ENCODE measurements around the gene SSR1. TPM values are rescaled to one million over a fixed set of nuclear protein-coding genes. Genes with fewer than 3 reads are reported as not detected.

SSR1 gene
- total and polyA plus RNA-seq, 4 donors = 43.6 to 115 (median 79.9) TPM

GRCh38 chr6:7314414-7314813, 1.4 kb upstream of the SSR1 start:
- 98% methylated on average over 7 of the region's 7 CpGs for WGBS
- no peak for DNase-seq (ENCODE audit: low spot score)
- Histone ChIP-seq H3K9ac (ENCODE audit: low read depth in 1 of 2, low read length in 2 of 2) (no peak overlapping the region), H3K27me3 (ENCODE audit: control insufficient read depth in 4 of 4, insufficient read depth in 4 of 4, low read length in 3 of 4) (no peaks in the 10 kb centered on the region), H3K4me1 (ENCODE audit: control insufficient read depth in 4 of 4, insufficient read depth in 4 of 4, low read length in 3 of 4) (peaks cover 5 to 16% (median 8%) of the 10 kb centered on the region in 4 donors), H3K4me3 (ENCODE audit: low read depth in 1 of 3, low read length in 3 of 3) (no peak overlapping the region), H3K36me3 (ENCODE audit: control insufficient read depth in 4 of 4, insufficient read depth in 3 of 4, low read depth in 1 of 4, low read length in 3 of 4) (peaks cover 0 to 6% (median 2%) of the 10 kb centered on the region in 4 donors), H3K9me3 (ENCODE audit: control insufficient read depth in 4 of 4, low read length in 3 of 4) (no peaks in the 10 kb centered on the region), H3K27ac (ENCODE audit: low read depth in 1 of 2, low read length in 2 of 2) (no peak overlapping the region)
- TF ChIP-seq ATF3 (IDR thresholded peaks at IDR 0.05) = no peak
- no peak for TF ChIP-seq FOXA2 (IDR thresholded peaks at IDR 0.05)
- TF ChIP-seq NR2F2 (IDR thresholded peaks at IDR 0.05) = no peak
- no peak for TF ChIP-seq REST (IDR thresholded peaks at IDR 0.05)
- no peak for TF ChIP-seq GABPA (IDR thresholded peaks at IDR 0.05 in 1 of 2, conservative IDR thresholded peaks at IDR 0.05 in 1 of 2)
- TF ChIP-seq SP1 (IDR thresholded peaks at IDR 0.05) = no peak

- peak overlapping the region; percentile 95 to 98 for H3K27ac ChIP-seq (ENCODE audit: low read depth in 1 of 2, low read length in 2 of 2)
- H3K4me1 ChIP-seq (ENCODE audit: control insufficient read depth in 4 of 4, insufficient read depth in 4 of 4, low read length in 3 of 4) = peaks cover 5 to 16% (median 11%) of the 10 kb centered on the region in 4 donors
- peaks cover 5 to 14% (median 8%) of the 10 kb centered on the region in 4 donors for H3K36me3 ChIP-seq (ENCODE audit: control insufficient read depth in 4 of 4, insufficient read depth in 3 of 4, low read depth in 1 of 4, low read length in 3 of 4)
- peak; percentile 4 for TF ChIP-seq FOXA1 (IDR thresholded peaks at IDR 0.05)
- TF ChIP-seq MAX (IDR thresholded peaks at IDR 0.05) = no peak
- TF ChIP-seq ZBTB33 (IDR thresholded peaks at IDR 0.05) = peak; percentile 0
- H3K9ac ChIP-seq (ENCODE audit: low read depth in 1 of 2, low read length in 2 of 2) = peak overlapping the region; percentile 78 to 81
- H3K4me3 ChIP-seq (ENCODE audit: low read depth in 1 of 3, low read length in 3 of 3) = peak overlapping the region; percentile 56 to 95 (median 61)
- no peaks in the 10 kb centered on the region for H3K27me3 ChIP-seq (ENCODE audit: control insufficient read depth in 4 of 4, insufficient read depth in 4 of 4, low read length in 3 of 4)
- WGBS = 90% methylated on average over 15 of the region's 15 CpGs
- no peak for DNase-seq (ENCODE audit: low spot score)
- no peaks in the 10 kb centered on the region for H3K9me3 ChIP-seq (ENCODE audit: control insufficient read depth in 4 of 4, low read length in 3 of 4)
These were observed 636 bp upstream of the SSR1 start for GRCh38 chr6:7313505-7314165.

- Histone ChIP-seq H3K36me3 (ENCODE audit: control insufficient read depth in 4 of 4, insufficient read depth in 3 of 4, low read depth in 1 of 4, low read length in 3 of 4) (peaks cover 5 to 25% (median 20%) of the 10 kb centered on the region in 4 donors), H3K4me3 (ENCODE audit: low read depth in 1 of 3, low read length in 3 of 3) (peak overlapping the region; percentile 91 to 98 (median 95)), H3K9ac (ENCODE audit: low read depth in 1 of 2, low read length in 2 of 2) (peak overlapping the region; percentile 78 to 97), H3K4me1 (ENCODE audit: control insufficient read depth in 4 of 4, insufficient read depth in 4 of 4, low read length in 3 of 4) (peaks cover 5 to 16% (median 11%) of the 10 kb centered on the region in 4 donors), H3K27me3 (ENCODE audit: control insufficient read depth in 4 of 4, insufficient read depth in 4 of 4, low read length in 3 of 4) (no peaks in the 10 kb centered on the region), H3K27ac (ENCODE audit: low read depth in 1 of 2, low read length in 2 of 2) (peak overlapping the region; percentile 95 to 98), H3K9me3 (ENCODE audit: control insufficient read depth in 4 of 4, low read length in 3 of 4) (no peaks in the 10 kb centered on the region)
- no peak for DNase-seq (ENCODE audit: low spot score)
- no peak for TF ChIP-seq HNF4A (conservative IDR thresholded peaks at IDR 0.05)
- peak in 1 of 2 donors; percentile 11 for TF ChIP-seq RAD21 (IDR thresholded peaks at IDR 0.05)
- 1% methylated on average over 17 of the region's 17 CpGs for WGBS
These were observed 933 bp downstream of the SSR1 start for GRCh38 chr6:7311917-7312615.

Data from liver (tissue), 9 donors.